NCI-H2196 treated with DMSO at 0.1 percent for 48 hours (cell line): ENCODE measurements around the gene NSA2.

Experiments used
- DNase-seq: peaks from one replicate; lab custom pipeline; 2025; ENCODE audit not compliant: unreplicated experiment; lab: John Stamatoyannopoulos, UW

Gene NSA2

DNA sequence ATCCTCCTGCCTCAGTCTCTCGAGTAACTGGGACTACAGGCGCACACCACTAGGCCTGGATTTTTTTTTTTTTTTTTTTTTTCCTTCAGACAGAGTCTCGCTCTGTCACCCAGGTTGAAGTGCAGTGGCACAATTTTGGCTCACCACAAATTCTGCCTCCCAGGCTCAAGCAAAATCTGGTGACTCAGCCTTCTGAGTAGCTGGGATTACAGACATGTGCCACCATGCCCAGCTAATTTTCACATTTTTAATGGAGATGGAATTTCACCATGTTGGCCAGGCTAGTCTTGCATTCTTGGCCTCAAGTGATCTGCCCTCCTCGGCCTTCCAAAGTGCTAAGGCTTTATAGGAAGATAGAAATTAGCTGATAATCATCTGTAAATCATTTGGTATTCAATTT lies 43.9 kb downstream of the NSA2 start:
- no peak for DNase-seq

DNA sequence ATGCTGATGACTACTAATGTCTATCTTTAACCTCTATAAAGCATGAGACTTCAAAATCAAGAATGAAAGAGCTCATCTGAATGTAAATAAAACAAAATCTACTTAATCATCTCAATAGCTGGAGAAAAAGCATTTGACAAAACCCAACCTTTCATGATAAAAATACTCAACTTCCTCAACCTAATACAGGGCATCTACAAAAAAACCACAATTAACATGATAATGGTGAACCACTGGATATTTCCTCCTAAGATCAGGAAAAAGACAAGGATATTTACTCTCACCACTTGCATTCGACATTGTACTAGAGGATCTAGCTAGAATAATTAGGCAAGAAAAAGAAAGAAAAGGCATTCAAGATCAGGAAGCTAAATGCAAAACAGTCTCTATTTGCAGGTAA lies 49.8 kb downstream of the NSA2 start:
- no peak for DNase-seq

GRCh38 chr5:74822288-74822687 lies 55.2 kb downstream of the NSA2 start:
- no peak for DNase-seq

GRCh38 chr5:74829413-74829812 lies 62.4 kb downstream of the NSA2 start:
- no peak for DNase-seq
